Activated T-cell treated with anti-CD3 and anti-CD28 coated beads, Interleukin-2, amount 50 U/mL, for 48 hours (primary cell): ENCODE results near the gene ECE1.
"Not testable (repeated sequence)": the region's sequence is repeated elsewhere in the genome, so short reads cannot be mapped to it uniquely, and the experiment has no call there.

Experiments used
- DNase-seq, 2 experiments: peaks; one replicate each; pipeline ENCODE4 v3.0.0-alpha.2; 2020

Gene ECE1

DNA sequence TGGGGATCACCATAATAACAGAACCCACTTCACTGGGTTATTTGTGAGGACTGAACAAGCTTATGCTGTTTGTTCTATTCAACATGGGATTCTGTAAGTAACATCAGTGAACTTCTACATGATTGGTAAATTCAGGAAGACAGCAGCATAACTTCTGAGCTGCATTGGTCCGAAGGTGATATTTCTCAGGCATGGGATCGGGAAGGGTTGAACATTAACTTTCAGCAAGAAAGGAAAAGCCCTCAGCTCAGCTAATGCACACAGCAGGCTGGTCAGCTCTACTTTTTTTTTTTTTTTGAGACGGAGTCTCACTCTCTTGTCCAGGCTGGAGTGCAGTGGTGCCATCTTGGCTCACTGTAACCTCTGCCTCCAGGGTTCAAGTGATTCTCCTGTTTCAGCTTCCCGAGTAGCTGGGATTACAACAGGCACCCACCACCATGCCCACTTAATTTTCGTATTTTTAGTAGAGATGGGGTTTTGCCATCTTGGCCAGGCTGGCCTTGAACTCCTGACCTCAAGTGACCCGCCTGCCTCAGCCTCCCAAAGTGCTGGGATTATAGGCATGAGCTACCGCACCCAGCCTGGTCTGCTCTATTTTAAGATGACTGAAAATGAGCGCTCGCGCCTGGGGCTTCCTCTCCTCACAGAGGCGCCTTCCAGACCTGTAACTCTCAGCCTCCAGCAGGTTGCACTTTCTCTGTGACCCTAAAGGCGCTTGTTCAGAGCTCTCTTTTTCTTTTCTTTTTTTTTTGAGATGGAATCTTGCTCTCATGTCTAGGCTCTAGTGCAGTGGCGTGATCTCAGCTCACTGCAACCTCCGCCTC is 42.2 kb downstream of the ECE1 start:
- no peak for DNase-seq

- no peak for DNase-seq
Measured at GRCh38 chr1:21246905-21247642, 43.2 kb downstream of the ECE1 start.

- DNase-seq = no peak
Measured at GRCh38 chr1:21245688-21246229, 44.5 kb downstream of the ECE1 start.

DNA sequence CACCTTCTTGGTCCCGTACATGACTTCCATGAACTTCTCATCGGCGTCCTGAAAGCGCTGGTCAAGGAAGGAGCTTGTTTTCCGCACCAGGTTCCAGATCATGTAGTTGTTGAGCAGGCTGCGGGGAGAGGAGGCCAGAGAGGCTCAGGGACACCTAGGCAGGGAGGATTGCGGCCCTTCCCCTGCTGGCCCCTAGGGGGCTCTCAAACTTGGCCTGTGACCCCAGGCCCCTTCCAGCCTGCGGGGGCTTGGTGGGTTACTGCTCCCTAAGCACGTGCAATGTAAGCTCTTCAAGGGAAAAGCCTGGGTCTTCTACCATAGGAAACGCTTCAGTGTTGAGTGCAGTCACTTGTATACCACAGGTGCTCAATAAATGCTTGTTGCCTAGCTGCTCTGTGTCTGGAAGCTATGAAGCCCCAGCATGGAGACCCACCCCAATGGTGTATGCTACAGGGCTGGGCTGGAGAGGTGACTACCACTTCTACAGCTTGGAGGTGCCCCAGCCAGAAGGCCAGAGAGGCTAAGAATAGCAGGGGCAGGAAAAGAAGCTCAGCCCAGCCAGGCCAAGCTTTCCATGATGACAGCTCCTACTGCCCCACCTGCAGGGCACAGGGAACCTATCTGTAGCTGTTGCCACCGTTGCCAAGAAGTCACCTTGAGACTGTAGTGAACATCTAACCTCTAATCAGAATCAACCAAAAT is 45.1 kb downstream of the ECE1 start:
- DNase-seq = peak in 1 of 2 experiments; percentile 42

DNA sequence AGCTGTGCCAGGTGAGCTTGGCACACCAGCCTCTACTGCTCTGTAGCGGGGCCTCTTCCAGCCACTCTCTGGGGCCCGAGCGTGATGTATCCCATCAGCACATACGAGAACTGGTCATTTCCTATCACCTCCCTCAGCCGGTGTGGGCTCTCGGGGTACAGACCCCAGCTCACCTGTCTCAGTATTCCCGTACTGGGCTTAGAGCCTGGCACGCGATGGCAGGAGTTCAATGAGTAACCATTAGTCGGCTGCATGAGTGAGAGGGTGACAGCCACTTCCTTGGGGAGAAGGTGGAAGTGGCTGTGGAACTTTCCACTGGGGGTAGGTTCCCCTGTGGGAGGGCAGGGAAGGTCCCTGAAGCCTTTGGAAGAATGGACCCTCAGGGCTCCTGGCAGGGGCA is 46.1 kb downstream of the ECE1 start:
- no peak for DNase-seq

DNA sequence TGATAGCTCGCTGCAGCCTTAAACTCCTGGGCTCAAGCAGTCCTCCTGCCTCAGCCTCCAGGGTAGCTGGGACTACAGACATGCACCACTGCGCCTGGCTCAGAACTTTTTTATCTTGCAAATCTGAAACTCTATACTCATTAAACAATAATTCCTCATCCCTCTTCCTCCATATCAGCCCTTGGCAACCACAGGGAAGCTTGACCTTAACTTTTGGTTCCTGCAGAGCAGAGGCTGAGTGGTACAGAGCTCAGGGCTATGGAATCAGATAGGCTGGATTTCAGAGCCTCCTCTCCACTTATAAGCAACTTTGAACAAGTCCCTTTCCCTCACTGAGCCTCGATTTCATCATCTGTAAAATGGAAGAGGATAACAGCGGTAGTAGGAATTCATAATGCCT is 47.4 kb downstream of the ECE1 start:
- no peak for DNase-seq

GRCh38 chr1:21241771-21242581 is 48.3 kb downstream of the ECE1 start:
- DNase-seq = no peak

- DNase-seq = no peak
Measured at GRCh38 chr1:21240706-21241105, 49.6 kb downstream of the ECE1 start.

- DNase-seq = no peak
Measured at GRCh38 chr1:21239221-21239620, 51.0 kb downstream of the ECE1 start.

GRCh38 chr1:21238141-21238800 is 52.0 kb downstream of the ECE1 start:
- no peak for DNase-seq

- DNase-seq = no peak
Measured at GRCh38 chr1:21237446-21238088, 52.7 kb downstream of the ECE1 start.

DNA sequence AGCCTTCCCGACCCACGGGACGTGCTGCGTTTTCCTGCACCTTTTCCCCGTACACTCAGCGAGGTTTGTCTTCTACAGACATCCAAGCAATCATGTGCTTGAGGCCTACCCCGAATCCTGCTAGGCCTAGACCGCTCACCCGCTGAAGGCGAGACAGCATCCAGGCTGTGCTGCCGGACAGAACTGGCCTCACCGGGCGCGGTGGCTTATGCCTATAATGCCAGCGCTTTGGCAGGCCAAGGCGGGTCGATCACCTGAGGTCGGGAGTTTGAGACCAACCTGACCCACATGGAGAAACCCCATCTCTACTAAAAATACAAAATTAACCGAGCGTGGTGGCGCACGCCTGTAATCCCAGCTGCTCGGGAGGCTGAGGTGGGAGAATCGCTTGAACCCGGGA is 54.1 kb downstream of the ECE1 start:
- DNase-seq = no peak

DNA sequence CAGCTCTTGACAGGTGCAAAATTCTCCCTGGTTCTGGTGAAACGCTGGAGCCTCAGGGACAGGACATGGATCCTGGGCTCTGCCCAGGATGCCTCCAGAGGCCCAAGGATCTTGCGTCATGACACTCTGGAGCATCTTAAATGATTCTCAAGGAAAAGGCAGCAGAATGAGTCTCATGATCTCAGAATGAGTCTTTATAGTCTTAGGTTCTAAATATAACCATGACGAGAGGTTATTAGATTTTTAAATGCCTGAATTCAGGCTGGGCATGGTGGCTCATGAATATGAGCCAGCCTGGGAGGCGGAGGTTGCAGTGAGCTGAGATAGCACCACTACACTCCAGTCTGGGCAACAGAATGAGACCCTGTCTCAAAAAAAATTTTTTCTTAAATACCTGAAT is 55.5 kb downstream of the ECE1 start:
- DNase-seq = no peak

DNA sequence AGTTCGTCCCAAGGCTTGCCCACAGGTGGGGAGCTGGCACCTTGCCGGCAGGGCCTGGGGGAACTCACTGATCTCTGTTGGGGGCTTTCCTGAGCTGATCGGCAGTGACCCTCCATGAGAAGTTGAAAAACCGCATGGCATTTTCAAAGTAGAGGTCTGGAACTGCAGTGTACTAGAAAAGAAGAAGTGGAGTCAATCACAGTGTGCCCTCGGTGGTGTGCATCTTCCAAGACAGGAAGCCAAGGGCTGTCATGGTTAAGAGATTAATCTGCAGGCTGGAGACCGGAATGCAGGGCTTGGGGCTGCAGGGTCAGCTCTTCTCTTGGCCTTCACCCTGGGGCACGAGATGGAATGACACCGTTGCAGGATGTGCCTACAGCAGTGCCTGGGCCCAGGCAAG is 56.8 kb downstream of the ECE1 start:
- no peak for DNase-seq

DNA sequence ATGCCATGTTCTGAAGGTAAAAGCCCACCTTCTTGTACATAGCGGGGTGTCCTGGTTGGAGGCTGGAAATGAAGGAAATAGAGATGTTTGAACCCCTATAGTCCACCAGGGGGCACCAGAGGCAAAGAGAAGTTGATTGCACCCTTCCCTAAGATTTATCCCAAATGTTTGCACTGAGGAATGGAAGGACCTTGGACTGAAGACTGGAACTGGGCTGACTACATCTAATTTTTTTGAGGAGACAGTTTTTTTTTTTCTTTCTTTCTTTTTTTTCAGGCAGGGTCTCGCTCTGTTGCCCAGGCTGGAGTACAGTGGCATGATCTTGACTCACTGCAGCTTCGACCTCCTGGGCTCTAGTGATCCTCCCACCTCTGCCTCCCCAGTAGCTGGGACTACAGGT is 58.2 kb downstream of the ECE1 start:
- peak in 1 of 2 experiments; percentile 27 for DNase-seq

GRCh38 chr1:21229246-21230000 is 60.8 kb downstream of the ECE1 start:
- DNase-seq = no peak

DNA sequence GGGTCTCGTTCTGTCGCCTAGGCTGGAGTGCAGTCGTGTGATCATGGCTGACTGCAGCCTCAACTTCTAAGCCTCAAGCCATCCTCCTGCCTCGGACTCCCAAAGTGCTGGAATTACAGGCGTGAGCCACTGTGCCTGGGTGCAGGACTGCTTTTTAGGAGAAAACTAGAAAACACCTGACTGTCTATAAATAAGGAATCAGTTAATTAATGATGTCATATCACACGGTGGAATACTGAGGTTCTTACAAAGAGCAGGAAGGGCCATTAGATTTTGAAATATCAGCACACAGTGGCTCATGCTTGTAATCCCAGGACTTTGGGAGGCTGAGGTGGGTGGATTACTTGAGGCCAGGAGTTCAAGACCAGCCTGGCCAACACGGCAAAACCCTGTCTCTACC is 62.0 kb downstream of the ECE1 start:
- not testable (repeated sequence) for DNase-seq

- no peak for DNase-seq
Measured at GRCh38 chr1:21225065-21225464, 65.2 kb downstream of the ECE1 start.

DNA sequence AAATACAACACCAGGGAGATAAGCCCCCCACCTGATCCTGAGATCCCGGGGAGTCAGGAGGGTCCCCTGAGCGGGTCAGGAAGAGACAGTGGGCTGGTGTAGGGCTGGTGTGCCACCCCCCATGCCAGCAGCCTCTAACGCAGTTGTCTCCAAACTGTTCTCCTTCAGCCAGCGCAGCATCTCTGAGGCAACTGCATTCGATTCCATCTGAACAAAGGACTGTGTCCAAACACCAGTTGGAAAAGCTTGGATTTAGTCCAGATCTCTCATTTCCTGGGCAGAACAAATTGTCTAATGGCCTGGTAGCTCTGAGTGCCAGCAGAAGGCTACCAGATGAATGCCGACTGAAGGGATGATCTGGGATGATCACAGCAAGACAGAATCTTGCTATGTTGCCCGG is 69.4 kb downstream of the ECE1 start:
- no peak for DNase-seq

GRCh38 chr1:21219674-21220073 is 70.6 kb downstream of the ECE1 start:
- DNase-seq = no peak
